T-helper 2 cell treated with Interferon-gamma antibody and Interleukin-4, amounts not matched to agents 5 μg/mL and 100 μg/mL, for 36 hours (primary cell): ENCODE measurements around the gene TUBA4A.

ENCODE experiments used
- DNase-seq: peaks from one replicate; pipeline ENCODE4 v3.0.0; 2021; ENCODE audit warnings: low spot score
- H3K27ac Mint-ChIP-seq: one replicate; pipeline ENCODE4 v1.8.0; 2021; ENCODE audit warnings: mild to moderate bottlenecking, mixed read lengths
- H3K27me3 Mint-ChIP-seq: one replicate; pipeline ENCODE4 v1.8.0; 2021; ENCODE audit warnings: low read depth, mixed read lengths
- H3K36me3 Mint-ChIP-seq: one replicate; pipeline ENCODE4 v1.8.0; 2021; ENCODE audit warnings: low read depth, mixed read lengths
- H3K4me1 Mint-ChIP-seq: one replicate; pipeline ENCODE4 v1.8.0; 2021; ENCODE audit warnings: low read depth, mixed read lengths
- H3K4me3 Mint-ChIP-seq: one replicate; pipeline ENCODE4 v1.8.0; 2022; ENCODE audit warnings: mild to moderate bottlenecking, moderate library complexity, mixed read lengths
- H3K9me3 Mint-ChIP-seq: one replicate; pipeline ENCODE4 v1.8.0; 2021; ENCODE audit warnings: mixed read lengths

The TUBA4A gene

GRCh38 chr2:219223831-219224610 is 29.7 kb downstream of the TUBA4A start:
- Mint-ChIP-seq H3K9me3 (no peaks in the 10 kb centered on the region), H3K4me3 (no peak overlapping the region), H3K27ac (no peak overlapping the region), H3K36me3 (peaks cover 53% of the 10 kb centered on the region), H3K27me3 (no peaks in the 10 kb centered on the region), H3K4me1 (peaks cover 24% of the 10 kb centered on the region)
- DNase-seq, result no peak

- H3K4me3 Mint-ChIP-seq, result no peak overlapping the region
- no peaks in the 10 kb centered on the region for H3K27me3 Mint-ChIP-seq
- H3K4me1 Mint-ChIP-seq, result peaks cover 18% of the 10 kb centered on the region
- H3K36me3 Mint-ChIP-seq, result peaks cover 54% of the 10 kb centered on the region
- H3K27ac Mint-ChIP-seq, result no peak overlapping the region
- no peaks in the 10 kb centered on the region for H3K9me3 Mint-ChIP-seq
- DNase-seq, result no peak
Measured at GRCh38 chr2:219221957-219222518, 31.7 kb downstream of the TUBA4A start.

GRCh38 chr2:219220652-219221402 is 32.9 kb downstream of the TUBA4A start:
- no peak for DNase-seq
- H3K4me3 Mint-ChIP-seq, result no peak overlapping the region
- H3K4me1 Mint-ChIP-seq, result peaks cover 20% of the 10 kb centered on the region
- H3K27ac Mint-ChIP-seq, result no peak overlapping the region
- H3K9me3 Mint-ChIP-seq, result no peaks in the 10 kb centered on the region
- H3K27me3 Mint-ChIP-seq, result no peaks in the 10 kb centered on the region
- H3K36me3 Mint-ChIP-seq, result peaks cover 50% of the 10 kb centered on the region

- no peak overlapping the region for H3K4me3 Mint-ChIP-seq
Measured at GRCh38 chr2:219219784-219220532, 33.8 kb downstream of the TUBA4A start.

DNA sequence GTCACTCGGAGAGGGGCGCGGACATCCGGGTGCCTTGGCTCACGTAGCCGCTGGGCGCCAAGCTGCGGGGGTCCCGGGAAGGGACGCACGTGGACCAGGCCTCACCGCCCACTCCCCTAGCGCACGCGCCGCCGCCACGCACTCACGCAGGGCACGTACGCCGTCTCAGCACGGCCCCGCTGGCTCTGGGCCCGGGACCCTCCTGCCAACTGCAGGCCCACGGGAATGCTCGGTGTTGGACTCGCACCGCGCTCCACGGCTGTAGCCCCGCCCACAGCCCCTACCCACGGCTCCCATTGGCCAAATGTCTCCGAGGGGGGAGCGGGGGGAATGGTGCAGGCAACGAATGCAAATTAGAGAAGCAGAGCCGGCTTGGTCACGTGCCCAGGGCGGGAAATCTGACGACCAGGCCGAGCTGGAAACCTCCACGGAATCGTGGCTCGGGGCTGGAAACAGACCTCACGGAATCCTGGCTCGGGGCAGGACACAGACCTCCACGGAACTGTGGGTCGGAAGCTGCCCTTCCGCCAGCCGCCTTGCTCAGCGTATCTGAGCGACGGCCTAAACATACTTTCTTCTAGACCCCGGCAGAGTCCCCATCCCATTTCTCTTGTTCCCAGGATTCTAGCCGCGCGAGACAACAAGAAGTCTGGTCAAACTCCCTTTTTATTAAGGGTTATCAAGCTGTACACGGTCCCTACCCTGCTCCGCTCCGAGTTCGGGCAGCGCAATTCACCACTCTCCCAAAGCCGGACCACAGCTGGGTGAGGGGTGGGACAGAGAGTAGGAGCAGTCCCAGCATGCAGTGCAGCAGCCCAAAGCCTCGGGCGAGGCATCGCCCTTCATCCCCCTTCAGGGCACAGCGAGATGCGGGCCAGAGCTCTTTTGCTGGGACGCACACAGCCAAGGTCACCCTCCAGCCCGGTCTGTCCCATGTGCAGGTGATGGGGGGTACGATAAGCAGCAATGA is 34.7 kb downstream of the TUBA4A start, which contains the start of gene ABCB6:
Gene ABCB6, minus strand, starts transcription at position 227 of the 970 bp plus-strand sequence. CDS start 285 bp downstream, outside the sequence.
- Mint-ChIP-seq H3K9me3 (no peaks in the 10 kb centered on the region), H3K27ac (peak within 1 kb of the TSS; percentile 86), H3K27me3 (no peaks in the 10 kb centered on the region), H3K4me3 (peak within 1 kb of the TSS; percentile 86), H3K4me1 (peaks cover 23% of the 10 kb centered on the region), H3K36me3 (peaks cover 41% of the 10 kb centered on the region)
- peak; percentile 84 for DNase-seq

More at GRCh38 chr2:219219784-219220532, 33.8 kb downstream of the TUBA4A start:
- Mint-ChIP-seq H3K9me3 (no peaks in the 10 kb centered on the region), H3K27ac (no peak overlapping the region), H3K27me3 (no peaks in the 10 kb centered on the region), H3K36me3 (peaks cover 44% of the 10 kb centered on the region), H3K4me1 (peaks cover 20% of the 10 kb centered on the region)
- DNase-seq, result no peak

GRCh38 chr2:219218217-219218731 is 35.4 kb downstream of the TUBA4A start:
- Mint-ChIP-seq H3K4me3 (peak overlapping the region; percentile 86), H3K36me3 (peaks cover 40% of the 10 kb centered on the region), H3K9me3 (no peaks in the 10 kb centered on the region), H3K27me3 (no peaks in the 10 kb centered on the region), H3K27ac (peak overlapping the region; percentile 86), H3K4me1 (peaks cover 23% of the 10 kb centered on the region)
- no peak for DNase-seq

- H3K9me3 Mint-ChIP-seq, result no peaks in the 10 kb centered on the region
- no peak for DNase-seq
Measured at GRCh38 chr2:219216535-219216915, 37.2 kb downstream of the TUBA4A start.

DNA sequence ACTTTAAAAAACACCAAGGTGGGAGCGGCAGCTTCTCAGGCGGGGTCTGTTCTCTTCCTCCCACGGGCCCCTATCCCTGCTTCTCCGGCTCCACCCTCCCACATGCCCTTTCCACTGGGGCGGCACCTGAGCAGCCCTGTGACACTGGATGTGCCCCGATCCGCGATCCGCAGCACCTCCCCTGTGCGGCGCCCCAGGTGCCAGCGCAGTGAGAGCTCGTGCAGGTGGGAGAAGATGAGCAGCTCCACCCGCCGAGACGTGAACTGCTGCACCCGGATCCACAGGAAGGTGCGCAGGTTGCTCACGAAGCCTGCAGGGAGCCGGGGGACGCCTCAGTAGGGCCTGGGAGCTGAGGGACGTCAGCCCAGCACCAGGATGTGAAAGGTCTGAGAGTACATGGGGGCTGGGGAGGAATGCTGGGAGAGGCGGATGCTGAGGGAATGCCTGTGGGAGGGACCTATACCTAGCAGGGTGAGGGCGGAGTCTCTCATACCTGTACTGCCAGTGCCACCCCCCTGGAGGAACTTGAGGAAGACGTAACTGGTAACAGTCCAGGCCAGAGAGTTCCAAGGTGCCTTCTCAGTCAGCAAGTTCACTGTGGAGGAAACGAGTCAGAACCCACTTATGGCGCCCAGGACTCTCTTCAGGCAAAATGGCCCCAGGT is 37.7 kb downstream of the TUBA4A start:
- H3K9me3 Mint-ChIP-seq, result no peaks in the 10 kb centered on the region
- peaks cover 27% of the 10 kb centered on the region for H3K4me1 Mint-ChIP-seq
- peaks cover 39% of the 10 kb centered on the region for H3K36me3 Mint-ChIP-seq
- H3K4me3 Mint-ChIP-seq, result no peak overlapping the region
- H3K27me3 Mint-ChIP-seq, result no peaks in the 10 kb centered on the region
- no peak overlapping the region for H3K27ac Mint-ChIP-seq
- no peak for DNase-seq

More at GRCh38 chr2:219216535-219216915, 37.2 kb downstream of the TUBA4A start:
- H3K27ac Mint-ChIP-seq, result no peak overlapping the region
- peaks cover 44% of the 10 kb centered on the region for H3K36me3 Mint-ChIP-seq
- H3K4me1 Mint-ChIP-seq, result peaks cover 23% of the 10 kb centered on the region
- peak overlapping the region; percentile 86 for H3K4me3 Mint-ChIP-seq
- no peaks in the 10 kb centered on the region for H3K27me3 Mint-ChIP-seq

GRCh38 chr2:219214786-219215185 is 38.9 kb downstream of the TUBA4A start:
- no peak for DNase-seq
- peak overlapping the region; percentile 45 for H3K27ac Mint-ChIP-seq
- no peaks in the 10 kb centered on the region for H3K9me3 Mint-ChIP-seq
- H3K27me3 Mint-ChIP-seq, result no peaks in the 10 kb centered on the region
- peaks cover 38% of the 10 kb centered on the region for H3K36me3 Mint-ChIP-seq
- H3K4me3 Mint-ChIP-seq, result no peak overlapping the region
- H3K4me1 Mint-ChIP-seq, result peaks cover 28% of the 10 kb centered on the region

- Mint-ChIP-seq H3K4me1 (peaks cover 31% of the 10 kb centered on the region), H3K4me3 (no peak overlapping the region), H3K9me3 (no peaks in the 10 kb centered on the region), H3K36me3 (peaks cover 37% of the 10 kb centered on the region), H3K27ac (no peak overlapping the region), H3K27me3 (no peaks in the 10 kb centered on the region)
- no peak for DNase-seq
Measured at GRCh38 chr2:219214141-219214540, 39.6 kb downstream of the TUBA4A start.

- no peaks in the 10 kb centered on the region for H3K27me3 Mint-ChIP-seq
- H3K4me3 Mint-ChIP-seq, result no peak overlapping the region
- H3K9me3 Mint-ChIP-seq, result no peaks in the 10 kb centered on the region
- no peak overlapping the region for H3K27ac Mint-ChIP-seq
- peaks cover 33% of the 10 kb centered on the region for H3K4me1 Mint-ChIP-seq
- peaks cover 43% of the 10 kb centered on the region for H3K36me3 Mint-ChIP-seq
- DNase-seq, result no peak
Measured at GRCh38 chr2:219213486-219214071, 40.1 kb downstream of the TUBA4A start.

DNA sequence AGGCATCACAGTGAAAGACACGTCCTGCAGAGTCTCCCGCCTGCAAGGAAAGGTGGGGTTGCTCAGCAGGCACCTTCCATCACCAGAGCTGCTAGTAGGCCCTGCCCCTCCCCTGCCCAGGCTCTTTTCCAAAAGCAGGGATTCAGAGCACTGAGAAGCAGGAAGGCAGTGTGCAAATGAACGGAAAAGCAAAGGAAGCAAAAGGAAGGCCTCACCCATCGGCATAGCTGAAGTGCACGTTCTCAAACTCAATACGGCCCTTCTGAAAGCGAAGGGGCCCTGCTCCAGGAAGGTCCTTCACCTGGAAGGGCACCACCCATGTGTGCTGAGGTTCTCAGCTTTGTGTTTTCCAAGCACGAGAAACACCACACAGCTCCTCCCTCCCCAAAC is 40.7 kb downstream of the TUBA4A start:
- Mint-ChIP-seq H3K4me3 (no peak overlapping the region), H3K27ac (no peak overlapping the region), H3K36me3 (peaks cover 49% of the 10 kb centered on the region), H3K9me3 (no peaks in the 10 kb centered on the region), H3K27me3 (no peaks in the 10 kb centered on the region), H3K4me1 (peaks cover 37% of the 10 kb centered on the region)
- no peak for DNase-seq
